Neural cell (in vitro differentiated cells): Measurements from ENCODE around the gene MTHFD1L. TPM values are rescaled to one million over a fixed set of nuclear protein-coding genes. Genes with fewer than 3 reads are reported as not detected.

Experiments
- H2AFZ ChIP-seq: fragments of 200-600, 300-800 bp; sonication (generic), shearing (Covaris generic); 2 replicates; pipeline ENCODE4 v1.6.0; 2014; ENCODE audit warnings: low read depth, mild to moderate bottlenecking, antibody characterized with exemption, low read length, moderate library complexity
- H3F3A ChIP-seq: fragments of 200-600 bp; shearing (Covaris generic); 2 replicates; pipeline ENCODE4 v1.6.1; 2016; ENCODE audit warnings: mild to moderate bottlenecking, moderate library complexity, mixed read lengths, antibody characterized with exemption, low read length; ENCODE audit not compliant: insufficient read depth, poor library complexity, severe bottlenecking
- H3K27ac ChIP-seq: fragments of 200-600, 300-800 bp; sonication (generic), shearing (Covaris generic); 2 replicates; pipeline ENCODE4 v1.5.1; 2014; ENCODE audit warnings: mild to moderate bottlenecking, low read length, moderate library complexity
- H3K27me3 ChIP-seq: fragments of 300-800, 200-600 bp; sonication (generic), shearing (Covaris generic); 2 replicates; pipeline ENCODE4 v1.6.0; 2014; ENCODE audit warnings: mild to moderate bottlenecking, low read depth, low read length, moderate library complexity; ENCODE audit not compliant: insufficient read depth
- H3K36me3 ChIP-seq: fragments of 300-800, 200-600 bp; sonication (generic), shearing (Covaris generic); 2 replicates; pipeline ENCODE4 v1.5.1; 2014; ENCODE audit warnings: mild to moderate bottlenecking, antibody characterized with exemption, low read length, moderate library complexity; ENCODE audit not compliant: insufficient read depth
- H3K4me2 ChIP-seq: fragments of 300-800, 200-600 bp; sonication (generic), shearing (Covaris generic); 2 replicates; pipeline ENCODE4 v1.6.0; 2014; ENCODE audit warnings: mild to moderate bottlenecking, low read length
- H3K4me3 ChIP-seq: fragments of 300-800, 200-600 bp; sonication (generic), shearing (Covaris generic); 2 replicates; pipeline ENCODE4 v1.5.1; 2014; ENCODE audit warnings: mild to moderate bottlenecking, low read length, moderate library complexity
- H3K79me2 ChIP-seq: fragments of 200-600 bp; shearing (Covaris generic); replicated peaks from 2 replicates; pipeline ENCODE4 v1.6.0; 2014; ENCODE audit warnings: mild to moderate bottlenecking, low read length, moderate library complexity; ENCODE audit not compliant: insufficient read depth
- H3K9ac ChIP-seq: fragments of 300-800, 200-600 bp; sonication (generic), shearing (Covaris generic); 2 replicates; pipeline ENCODE4 v1.6.1; 2016; ENCODE audit warnings: mild to moderate bottlenecking, low read length, mixed read lengths
- H3K9me2 ChIP-seq: fragments of 200-600 bp; shearing (Covaris generic); 2 replicates; pipeline ENCODE4 v1.6.1; 2016; ENCODE audit warnings: mild to moderate bottlenecking, low read length, mixed read lengths; ENCODE audit not compliant: insufficient read depth
- H3K9me3 ChIP-seq: fragments of 200-600, 300-800 bp; sonication (generic), shearing (Covaris generic); 2 replicates; pipeline ENCODE4 v1.6.1; 2016; ENCODE audit warnings: mild to moderate bottlenecking, mixed run types, low read length, moderate library complexity, mixed read lengths
- H4K20me1 ChIP-seq: fragments of 200-600 bp; shearing (Covaris generic); 2 replicates; pipeline ENCODE4 v1.6.1; 2016; ENCODE audit warnings: mild to moderate bottlenecking, mixed run types; ENCODE audit not compliant: insufficient read depth
- CTCF ChIP-seq: fragments of 450-650 bp; IDR thresholded peaks from 2 replicates; pipeline ENCODE4 v1.5.1; 2014; ENCODE audit warnings: antibody characterized with exemption, mild to moderate bottlenecking, moderate library complexity; ENCODE audit not compliant: poor library complexity, severe bottlenecking
- EP300 ChIP-seq: fragments of 450-650 bp; conservative IDR thresholded peaks from 2 replicates; pipeline ENCODE4 v1.6.1; 2014; ENCODE audit warnings: antibody characterized with exemption, mild to moderate bottlenecking, moderate library complexity; ENCODE audit not compliant: poor library complexity, severe bottlenecking
- EZH2 ChIP-seq: fragments of 200-600, 300-800 bp; shearing (Covaris generic), sonication (generic); IDR thresholded peaks from 2 replicates; pipeline ENCODE4 v1.6.1; 2014; ENCODE audit warnings: antibody characterized with exemption, low read length, borderline replicate concordance, mild to moderate bottlenecking; ENCODE audit not compliant: insufficient read depth, poor library complexity, severe bottlenecking
- MXI1 ChIP-seq: fragments of 450-650 bp; conservative IDR thresholded peaks from 2 replicates; pipeline ENCODE4 v1.6.1; 2014; ENCODE audit warnings: antibody characterized with exemption, mild to moderate bottlenecking; ENCODE audit not compliant: poor library complexity, severe bottlenecking
- POLR2AphosphoS5 ChIP-seq: IDR thresholded peaks from 2 replicates; pipeline ENCODE4 v1.6.1; 2012
- RAD21 ChIP-seq: fragments of 450-650 bp; conservative IDR thresholded peaks from 2 replicates; pipeline ENCODE4 v1.6.1; 2014; ENCODE audit warnings: antibody characterized with exemption, mild to moderate bottlenecking, moderate library complexity
- REST ChIP-seq: IDR thresholded peaks from 2 replicates; pipeline ENCODE4 v1.6.1; 2012; ENCODE audit warnings: borderline replicate concordance
- SMC3 ChIP-seq: fragments of 450-650 bp; conservative IDR thresholded peaks from 2 replicates; pipeline ENCODE4 v1.6.1; 2014; ENCODE audit warnings: antibody characterized with exemption, mild to moderate bottlenecking, moderate library complexity; ENCODE audit not compliant: poor library complexity
- TAF1 ChIP-seq: IDR thresholded peaks from 2 replicates; pipeline ENCODE4 v1.6.1; 2012; ENCODE audit warnings: low read depth
- polyA plus RNA-seq: library from polyadenylated mRNA; depleted of rRNA; stranded (reverse); fragments of >200 nt; gene quantifications from 2 replicates; pipeline ENCODE4 v1.2.3, GENCODE V29; 2014

The MTHFD1L gene
- polyA plus RNA-seq, 1 donor from 2014 or later, result 6.3 TPM

DNA sequence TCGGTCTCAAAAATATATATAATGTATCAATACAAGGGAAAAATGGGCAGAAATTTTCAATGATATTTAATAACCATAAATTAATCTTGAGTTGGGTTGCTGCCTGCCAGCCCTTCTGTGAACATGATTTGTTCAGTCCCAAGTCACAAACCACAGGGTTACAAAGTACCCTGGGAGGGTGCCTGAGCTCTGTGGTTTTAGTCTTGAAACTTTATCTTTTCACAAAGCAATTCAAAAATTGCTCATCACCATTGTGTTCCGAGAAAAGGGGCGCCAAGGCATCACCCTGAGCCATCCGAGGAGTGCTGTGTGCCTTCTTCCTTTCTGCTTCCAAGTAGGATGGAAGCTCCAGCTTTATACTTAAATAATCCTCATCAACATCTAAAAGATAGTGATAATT, 232.7 kb downstream of the MTHFD1L start:
- Histone ChIP-seq H3K4me3 (no peak overlapping the region), H2AFZ (no peak overlapping the region), H3K79me2 (no peaks in the 10 kb centered on the region), H3K36me3 (no peaks in the 10 kb centered on the region), H4K20me1 (no peaks in the 10 kb centered on the region), H3K9me2 (no peaks in the 10 kb centered on the region), H3K9me3 (no peaks in the 10 kb centered on the region), H3K4me2 (no peak overlapping the region), H3K27me3 (no peaks in the 10 kb centered on the region), H3K27ac (no peak overlapping the region), H3K9ac (no peak overlapping the region), H3F3A (no peaks in the 10 kb centered on the region)
- no peak for TF ChIP-seq REST
- TF ChIP-seq MXI1, result no peak
- no peak for TF ChIP-seq EP300
- TF ChIP-seq TAF1, result no peak
- TF ChIP-seq SMC3, result no peak
- no peak for TF ChIP-seq RAD21
- TF ChIP-seq CTCF, result no peak
- TF ChIP-seq EZH2, result no peak
- no peak for TF ChIP-seq POLR2AphosphoS5

- Histone ChIP-seq H4K20me1 (no peaks in the 10 kb centered on the region), H3K27ac (no peak overlapping the region), H3K4me2 (no peak overlapping the region), H3K9ac (no peak overlapping the region), H2AFZ (no peak overlapping the region), H3K36me3 (no peaks in the 10 kb centered on the region), H3K9me3 (no peaks in the 10 kb centered on the region), H3K4me3 (no peak overlapping the region), H3K9me2 (no peaks in the 10 kb centered on the region), H3F3A (no peaks in the 10 kb centered on the region), H3K27me3 (no peaks in the 10 kb centered on the region), H3K79me2 (no peaks in the 10 kb centered on the region)
- TF ChIP-seq EP300, result no peak
- TF ChIP-seq RAD21, result no peak
- no peak for TF ChIP-seq CTCF
Observed at GRCh38 chr6:151100326-151100725, 234.8 kb downstream of the MTHFD1L start.
